Kidney glomerular epithelial cell (primary cell): ENCODE measurements around the gene TMEM94.
"Not testable (repeated sequence)": the region's sequence is repeated elsewhere in the genome, so short reads cannot be mapped to it uniquely, and the experiment has no call there.

Experiments
- DNase-seq: peaks from one replicate; lab custom pipeline; 2025; lab: John Stamatoyannopoulos, UW

TMEM94 gene

DNA sequence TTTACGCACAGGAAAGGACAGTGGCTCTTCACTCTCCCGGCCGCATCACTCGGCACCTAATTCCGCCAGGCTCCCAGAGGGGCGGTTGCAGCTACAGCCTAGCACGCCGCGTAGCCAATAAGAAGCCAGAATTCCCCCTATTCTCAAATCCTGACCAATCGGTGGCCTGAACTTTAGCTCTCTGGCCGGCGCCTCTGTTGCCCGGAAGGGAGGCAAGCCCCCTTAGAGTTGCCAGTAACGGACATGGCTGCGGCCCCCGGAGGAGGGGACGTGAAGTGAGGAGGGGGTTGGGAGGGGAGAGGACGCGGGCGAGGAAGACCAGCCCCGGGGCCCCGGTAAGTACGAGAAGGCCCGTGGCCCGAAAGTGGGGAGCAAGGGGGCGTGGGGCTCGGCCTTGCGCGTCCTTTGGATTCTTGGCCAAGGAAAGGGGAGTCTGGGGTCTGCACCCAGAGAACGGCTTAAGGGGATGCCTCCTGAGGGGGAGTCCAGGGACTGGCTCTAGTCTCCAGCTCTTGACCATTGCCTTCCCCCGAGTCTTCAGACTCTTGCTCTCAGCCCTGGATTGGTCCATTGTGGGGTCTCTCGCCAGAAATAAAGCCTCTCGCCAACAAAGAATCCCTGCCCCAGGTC is at the start of gene TMEM94:
TMEM94 (plus strand) TSS at position 219 of the 630 bp plus-strand sequence. CDS start 15,271 bp downstream, outside the sequence.
- peak; percentile 95 for DNase-seq

DNA sequence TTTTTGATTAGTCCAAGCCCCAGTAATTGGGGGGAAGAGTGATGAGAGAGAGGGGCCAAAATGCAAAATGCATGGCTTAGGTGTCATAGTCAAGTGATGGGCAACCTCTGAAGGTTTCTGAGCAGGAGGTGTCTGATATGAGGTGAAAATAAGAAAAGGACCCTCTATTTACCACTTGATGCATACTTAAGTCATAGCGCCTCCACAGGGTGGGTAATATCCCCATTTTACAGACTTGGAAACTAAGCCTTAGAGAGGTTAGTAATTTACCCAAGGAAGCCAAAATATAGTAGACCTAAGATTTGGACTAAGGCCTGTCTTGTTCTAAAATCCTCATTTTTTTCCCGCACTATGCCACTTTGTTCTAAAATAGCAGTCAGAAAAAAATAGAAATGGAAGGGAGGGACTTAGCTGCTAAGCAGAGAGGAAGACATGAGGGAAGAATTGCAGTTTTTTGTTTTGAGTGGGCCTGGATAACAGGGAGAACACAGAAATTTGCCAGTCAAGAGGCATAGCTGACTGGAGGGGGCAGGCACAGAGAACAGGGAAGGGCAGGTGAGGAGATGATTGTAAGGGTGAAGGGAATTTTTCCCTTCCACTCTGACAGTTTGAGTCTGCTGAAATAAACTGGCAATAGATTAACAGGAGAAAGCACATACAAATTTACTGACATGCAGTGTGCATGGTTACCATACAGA is 48.6 kb upstream of the TMEM94 start:
- no peak for DNase-seq

DNA sequence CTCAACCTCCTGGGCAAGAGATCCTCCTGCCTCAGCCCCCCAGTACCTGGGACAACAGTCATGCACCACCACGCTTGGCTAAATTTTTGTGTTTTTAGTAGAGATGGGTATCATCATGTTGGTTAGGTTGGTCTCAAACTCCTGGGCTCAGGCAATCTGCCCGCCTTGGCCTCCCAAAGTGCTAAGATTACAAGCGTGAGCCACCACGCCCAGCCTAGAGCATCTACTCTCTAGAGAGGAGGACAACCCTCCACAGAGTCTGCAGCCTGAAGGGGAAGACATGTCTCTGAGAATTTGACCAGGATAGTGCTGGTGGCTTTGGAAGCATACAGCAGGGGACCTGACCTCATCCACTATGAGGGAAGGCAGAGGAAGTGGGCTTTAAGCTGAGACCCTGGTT is 46.3 kb upstream of the TMEM94 start:
- no peak for DNase-seq

DNA sequence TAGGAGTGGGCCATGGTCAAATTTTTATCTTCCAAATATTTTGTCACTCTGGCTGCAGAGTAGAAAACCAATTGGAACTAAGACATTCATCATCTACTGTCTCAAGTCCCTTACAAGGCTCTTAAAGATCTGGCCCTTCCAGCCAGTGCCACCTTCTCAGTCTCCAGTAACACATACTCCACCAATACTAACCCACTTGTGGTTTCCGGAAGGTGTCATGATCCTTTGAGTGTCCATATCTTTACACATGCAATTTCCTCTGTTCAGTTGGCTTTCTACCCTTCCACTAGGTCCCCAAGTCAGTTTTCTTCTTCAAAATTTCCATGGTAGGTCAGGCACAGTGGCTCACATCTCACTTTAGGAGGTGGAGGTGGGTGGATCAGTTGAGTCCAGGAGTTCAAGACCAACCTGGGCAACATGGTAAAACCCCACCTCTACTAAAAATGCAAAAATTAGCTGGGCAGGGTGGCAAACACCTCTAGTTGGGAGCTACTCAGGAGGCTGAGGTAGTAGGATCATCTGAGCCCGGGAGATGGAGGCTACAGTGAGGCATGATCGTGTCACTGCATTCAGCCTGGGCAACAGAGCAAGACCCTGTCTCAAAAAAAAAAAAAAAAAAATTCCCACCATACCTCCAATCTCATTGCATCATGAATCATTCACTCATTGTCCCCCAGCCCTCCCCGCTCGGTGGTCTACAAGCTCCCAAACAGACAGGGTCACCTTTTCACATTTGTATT is 44.9 kb upstream of the TMEM94 start:
- no peak for DNase-seq

DNA sequence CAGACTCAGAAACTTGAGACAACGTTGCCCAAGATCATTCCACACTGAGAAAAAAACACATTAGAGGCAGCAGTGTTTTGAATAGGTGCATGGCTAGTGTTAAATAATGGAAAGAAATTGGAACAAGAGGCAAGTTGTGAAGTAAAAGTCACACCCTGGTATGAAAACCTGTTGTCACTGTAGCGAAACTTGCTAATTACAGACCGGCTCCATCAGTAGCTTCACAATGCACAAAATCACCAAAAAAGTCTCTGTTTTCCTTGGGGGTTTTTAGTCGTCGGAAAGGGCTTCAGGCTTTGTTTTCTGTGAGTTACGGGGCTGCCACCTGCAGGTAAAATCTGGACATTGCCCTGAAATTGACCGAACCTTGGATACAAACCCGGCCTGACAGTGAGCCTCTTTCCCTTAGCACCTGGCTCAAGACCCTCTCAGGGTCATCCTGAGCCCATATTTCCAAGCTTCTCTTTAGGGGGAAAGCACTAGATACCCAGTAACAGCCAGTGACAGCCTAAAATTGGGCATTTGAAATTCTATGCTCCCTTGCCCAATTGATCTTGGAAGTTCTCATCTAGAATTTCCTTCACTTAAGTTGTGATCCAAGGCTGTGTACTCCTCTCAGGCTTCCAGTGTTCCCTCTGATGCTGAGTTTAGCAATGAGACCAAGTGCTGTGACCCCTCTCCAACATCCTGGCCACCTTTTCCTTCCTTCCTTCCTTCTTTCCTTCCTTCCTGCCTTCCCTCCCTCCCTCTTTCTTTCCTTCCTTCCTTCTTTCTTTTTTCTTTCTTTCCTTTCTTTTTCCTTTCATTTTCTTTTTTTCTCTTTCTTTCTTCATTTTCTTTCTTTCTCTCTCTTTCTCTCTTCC is 43.7 kb upstream of the TMEM94 start:
- peak; percentile 34 for DNase-seq

- DNase-seq: no peak
Measured at GRCh38 chr17:75414488-75414887, 41.9 kb upstream of the TMEM94 start.

GRCh38 chr17:75416006-75416405 is 40.4 kb upstream of the TMEM94 start:
- no peak for DNase-seq

- DNase-seq: no peak
Measured at GRCh38 chr17:75417054-75417580, 39.3 kb upstream of the TMEM94 start.

DNA sequence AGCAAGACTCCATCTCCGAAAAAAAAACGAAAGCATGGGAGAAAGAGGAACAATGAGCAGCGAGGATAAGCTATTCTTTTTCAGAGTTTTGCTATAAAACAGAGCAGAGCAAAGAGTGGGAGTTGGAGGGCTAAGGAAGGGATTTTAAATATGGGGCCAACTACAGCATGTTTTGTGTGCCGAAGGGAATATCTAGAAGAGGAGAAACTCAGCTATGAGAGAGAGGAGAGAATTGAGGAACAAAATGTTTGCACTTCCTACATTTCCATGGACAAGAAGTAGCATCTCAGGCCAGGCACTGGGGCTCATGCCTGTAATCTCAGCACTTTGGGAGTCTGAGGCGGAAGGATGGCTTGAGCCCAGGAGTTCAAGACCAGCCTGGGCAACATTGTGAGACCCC is 37.9 kb upstream of the TMEM94 start:
- DNase-seq: no peak

- peak; percentile 80 for DNase-seq
Measured at GRCh38 chr17:75428543-75429469, 27.6 kb upstream of the TMEM94 start.

DNA sequence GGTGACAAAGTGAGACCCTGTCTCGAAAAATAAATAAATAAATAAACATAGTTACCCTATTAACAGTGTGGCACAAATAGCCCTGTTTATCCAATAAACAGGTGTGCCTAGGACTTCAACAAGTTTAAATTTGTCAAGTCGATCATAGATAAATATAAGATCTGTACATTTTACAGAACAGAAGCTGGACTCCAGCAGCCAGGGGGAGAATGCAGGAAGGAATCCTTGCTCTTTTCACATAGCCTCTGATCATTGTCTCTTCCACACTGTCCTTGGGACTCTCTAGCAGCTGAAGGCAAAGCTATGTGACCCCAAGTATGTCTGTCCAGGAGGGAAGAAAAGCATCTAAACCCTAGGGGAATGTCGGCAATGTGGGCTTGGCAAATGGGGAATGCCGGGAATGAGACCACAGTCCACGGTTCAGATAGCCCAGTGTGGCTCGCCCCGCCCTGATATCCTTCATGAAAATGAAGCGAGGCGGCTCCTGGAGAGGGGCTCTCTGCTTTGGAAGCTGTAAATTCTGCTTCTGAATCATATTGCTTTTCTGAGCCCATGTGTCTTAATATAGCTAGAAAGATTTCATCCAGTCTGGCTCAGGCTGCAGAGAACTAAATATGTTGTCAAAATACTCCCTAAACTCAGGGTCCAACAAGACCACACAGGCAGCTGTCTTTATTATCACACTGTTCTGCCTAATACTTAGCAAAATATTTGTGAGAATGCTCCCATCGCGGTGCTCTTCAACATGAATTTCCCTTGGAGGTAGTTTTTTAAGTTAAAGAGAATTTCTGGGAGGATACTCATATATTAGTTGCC is 26.1 kb upstream of the TMEM94 start:
- peak; percentile 93 for DNase-seq

DNA sequence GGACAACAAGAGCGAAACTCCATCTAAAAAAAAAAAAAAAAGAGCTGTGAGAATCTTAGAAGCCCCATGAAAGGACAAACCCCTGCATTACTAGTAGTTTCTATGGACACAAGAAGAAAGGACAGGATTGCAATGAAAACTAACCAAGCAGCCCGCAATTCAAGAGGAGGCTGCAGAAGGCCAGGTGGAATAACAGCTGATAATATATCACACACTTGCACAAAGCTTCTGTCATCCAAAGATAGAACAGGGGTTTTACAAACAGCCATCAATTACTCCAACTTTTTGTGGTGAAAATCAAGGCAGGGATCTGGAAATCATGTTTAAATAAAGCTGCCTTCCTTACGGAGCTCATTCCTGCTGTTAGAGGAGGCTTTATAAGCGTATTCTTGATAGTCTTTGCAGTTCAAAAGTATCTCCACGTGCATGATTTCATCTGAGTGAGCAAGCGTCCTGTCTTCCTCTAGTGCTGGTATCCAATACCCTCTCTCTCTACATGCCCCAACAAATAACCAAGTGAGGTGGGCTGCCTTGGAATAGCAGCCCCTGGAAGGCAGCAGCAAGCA is 23.1 kb upstream of the TMEM94 start:
- no peak for DNase-seq

DNA sequence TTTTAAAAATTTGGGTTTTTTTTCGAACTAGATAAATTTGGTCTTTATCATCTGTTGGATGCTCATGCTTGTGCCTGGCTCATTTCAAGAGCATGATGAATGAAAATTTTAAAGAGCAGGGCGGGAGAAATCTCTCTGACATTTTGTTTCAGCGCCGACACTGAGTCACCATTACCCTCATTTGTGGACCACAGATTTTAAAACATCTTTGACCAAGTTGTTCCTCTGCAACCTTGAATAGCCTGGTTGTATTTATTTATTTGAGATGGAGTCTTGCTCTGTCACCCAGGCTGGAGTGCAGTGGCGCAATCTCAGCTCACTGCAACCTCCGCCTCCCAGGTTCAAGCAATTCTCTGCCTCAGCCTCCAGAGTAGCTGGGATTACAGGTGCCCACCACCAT is 22.0 kb upstream of the TMEM94 start:
- DNase-seq: not testable (repeated sequence)

GRCh38 chr17:75437404-75437803 is 19.0 kb upstream of the TMEM94 start:
- DNase-seq: not testable (repeated sequence)

- no peak for DNase-seq
Measured at GRCh38 chr17:75439287-75439686, 17.1 kb upstream of the TMEM94 start.

DNA sequence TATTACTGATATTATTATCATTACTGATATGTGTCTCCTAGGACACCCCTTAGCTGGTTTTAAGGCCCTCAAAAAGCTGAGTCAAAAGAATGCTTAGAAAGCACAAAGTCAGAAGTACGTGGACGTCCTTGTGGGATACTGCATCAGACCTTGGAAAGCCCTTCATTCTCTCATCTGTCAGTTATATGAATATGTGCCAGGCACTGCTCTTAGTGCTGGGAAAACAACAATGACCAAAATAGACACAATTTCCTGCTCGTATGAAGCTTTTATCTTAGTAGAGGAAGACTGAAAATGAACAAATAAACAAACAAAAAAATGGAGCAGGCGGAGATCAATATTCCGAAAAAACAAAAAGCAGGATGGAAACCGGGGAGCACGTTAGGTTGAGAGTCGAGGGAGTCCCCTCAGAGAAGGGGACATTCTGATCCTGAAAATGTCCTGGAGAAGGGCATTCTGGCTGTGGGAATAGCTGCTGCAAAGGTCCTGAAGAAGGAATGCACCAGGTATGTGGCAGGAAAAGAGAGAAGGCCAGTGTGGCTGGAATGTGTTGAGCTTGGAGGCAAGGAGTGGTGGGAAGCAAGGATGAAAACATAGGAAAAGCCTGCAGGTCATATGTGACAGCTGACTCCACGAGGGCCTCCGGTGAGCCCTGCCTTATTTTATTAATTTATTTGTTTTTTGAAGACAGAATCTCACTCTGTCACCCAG is 15.5 kb upstream of the TMEM94 start:
- no peak for DNase-seq

- no peak for DNase-seq
Measured at GRCh38 chr17:75442168-75443103, 14.0 kb upstream of the TMEM94 start.

GRCh38 chr17:75445296-75445695 is 11.1 kb upstream of the TMEM94 start:
- no peak for DNase-seq
